Measurements from ENCODE around the gene MCF2L.

MCF2L gene

GRCh38 chr13:112962911-112963625, 5.9 kb upstream of the MCF2L start:
- H3K4me1 Mint-ChIP-seq (ENCODE audit: low read depth in 2 of 2): peaks cover 8 to 10% of the 10 kb centered on the region in 2 donors
- no peak overlapping the region for H3K27ac Mint-ChIP-seq
- peaks cover 0 to 18% of the 10 kb centered on the region in 2 donors for H3K27me3 Mint-ChIP-seq
- H3K4me3 Mint-ChIP-seq: no peak overlapping the region
- DNase-seq (no peak), ATAC-seq (replicated peaks) (no peak)
- no peaks in the 10 kb centered on the region for H3K9me3 Mint-ChIP-seq
- no peaks in the 10 kb centered on the region for H3K36me3 Mint-ChIP-seq (ENCODE audit: insufficient read depth)

DNA sequence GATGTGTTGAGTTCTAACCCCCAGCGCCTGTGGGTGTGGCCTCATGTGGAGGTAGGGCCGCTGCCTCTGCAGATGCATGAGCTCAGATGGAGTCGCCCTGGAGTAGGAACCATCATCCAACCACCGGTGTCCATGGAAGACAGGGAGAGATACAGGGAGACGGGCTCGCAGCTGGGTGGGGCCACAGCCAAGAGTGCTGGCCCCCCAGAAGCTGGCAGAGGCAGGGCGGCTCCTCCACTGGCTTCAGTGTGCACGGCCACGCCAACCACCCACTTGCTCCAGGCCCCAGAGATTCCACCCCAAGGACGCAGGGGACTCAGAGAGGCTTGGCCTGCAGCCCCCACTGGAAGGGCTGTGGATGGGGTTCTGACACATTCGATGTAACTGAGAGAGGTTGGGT, 5.4 kb upstream of the MCF2L start:
- no peak for ATAC-seq (replicated peaks)
- no peak overlapping the region for H3K4me3 Mint-ChIP-seq

GRCh38 chr13:112964971-112965492, 4.0 kb upstream of the MCF2L start:
- Mint-ChIP-seq H3K4me1 (ENCODE audit: low read depth in 2 of 2) (peaks cover 18 to 21% of the 10 kb centered on the region in 2 donors), H3K4me3 (no peak overlapping the region), H3K27me3 (peaks cover 0 to 13% of the 10 kb centered on the region in 2 donors), H3K27ac (no peak overlapping the region), H3K36me3 (ENCODE audit: insufficient read depth) (peaks cover 8% of the 10 kb centered on the region), H3K9me3 (no peaks in the 10 kb centered on the region)
- no peak for ATAC-seq (replicated peaks)
- no peak for DNase-seq

More for the DNA sequence above, 5.4 kb upstream of the MCF2L start:
- H3K27me3 Mint-ChIP-seq: peaks cover 0 to 18% of the 10 kb centered on the region in 2 donors
- no peaks in the 10 kb centered on the region for H3K9me3 Mint-ChIP-seq
- no peak overlapping the region for H3K27ac Mint-ChIP-seq
- no peaks in the 10 kb centered on the region for H3K36me3 Mint-ChIP-seq (ENCODE audit: insufficient read depth)
- no peak for DNase-seq
- peaks cover 10 to 12% of the 10 kb centered on the region in 2 donors for H3K4me1 Mint-ChIP-seq (ENCODE audit: low read depth in 2 of 2)

GRCh38 chr13:112965573-112966115, 3.4 kb upstream of the MCF2L start:
- no peaks in the 10 kb centered on the region for H3K9me3 Mint-ChIP-seq
- peaks cover 0 to 18% of the 10 kb centered on the region in 2 donors for H3K27me3 Mint-ChIP-seq
- DNase-seq: no peak
- peaks cover 21 to 26% of the 10 kb centered on the region in 2 donors for H3K4me1 Mint-ChIP-seq (ENCODE audit: low read depth in 2 of 2)
- no peak overlapping the region for H3K27ac Mint-ChIP-seq
- peaks cover 8% of the 10 kb centered on the region for H3K36me3 Mint-ChIP-seq (ENCODE audit: insufficient read depth)
- no peak overlapping the region for H3K4me3 Mint-ChIP-seq
- no peak for ATAC-seq (replicated peaks)

- Mint-ChIP-seq H3K27me3 (peaks cover 0 to 16% of the 10 kb centered on the region in 2 donors), H3K4me3 (no peak overlapping the region), H3K36me3 (ENCODE audit: insufficient read depth) (peaks cover 8% of the 10 kb centered on the region), H3K27ac (no peak overlapping the region), H3K9me3 (no peaks in the 10 kb centered on the region), H3K4me1 (ENCODE audit: low read depth in 2 of 2) (peaks cover 21 to 26% of the 10 kb centered on the region in 2 donors)
- DNase-seq (no peak), ATAC-seq (replicated peaks) (no peak)
Observed at GRCh38 chr13:112966776-112967175, 2.2 kb upstream of the MCF2L start.

DNA sequence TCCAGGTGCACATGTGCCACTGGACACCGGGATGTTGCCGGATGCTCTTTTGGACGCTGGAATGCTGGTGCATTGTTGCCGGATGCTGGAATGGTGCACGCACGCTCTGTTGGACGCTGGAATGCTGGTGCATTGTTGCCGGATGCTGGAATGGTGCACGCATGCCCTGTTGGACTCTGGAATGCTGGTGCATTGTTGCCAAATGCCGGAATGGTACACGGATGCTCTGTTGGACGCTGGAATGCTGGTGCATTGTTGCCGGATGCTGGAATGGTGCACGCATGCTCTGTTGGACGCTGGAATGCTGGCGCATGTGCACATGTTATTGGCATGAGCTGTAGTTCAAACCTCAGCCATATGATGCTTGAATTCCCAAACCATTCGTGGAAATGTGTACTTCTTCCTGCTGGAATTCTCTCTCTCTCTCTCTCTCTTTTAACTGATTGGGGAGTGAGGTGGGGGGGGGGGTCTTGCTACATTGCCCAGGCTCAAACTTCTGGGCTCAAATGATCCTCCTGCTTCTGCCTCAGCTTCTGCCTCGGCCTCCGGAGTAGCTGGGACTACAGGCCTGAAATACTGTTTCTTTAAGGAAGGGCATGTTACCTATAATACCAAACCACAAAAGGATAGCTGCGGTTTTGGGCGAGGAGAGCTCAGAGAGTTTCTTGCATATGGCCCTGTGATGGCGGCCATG, 1.2 kb upstream of the MCF2L start:
- peaks cover 8% of the 10 kb centered on the region for H3K36me3 Mint-ChIP-seq (ENCODE audit: insufficient read depth)
- no peak for DNase-seq
- H3K27me3 Mint-ChIP-seq: peaks cover 6 to 22% of the 10 kb centered on the region in 2 donors
- no peak for ATAC-seq (replicated peaks)
- H3K9me3 Mint-ChIP-seq: peaks cover 0 to 8% of the 10 kb centered on the region in 2 donors
- H3K4me1 Mint-ChIP-seq (ENCODE audit: low read depth in 2 of 2): peaks cover 25 to 26% of the 10 kb centered on the region in 2 donors
- H3K4me3 Mint-ChIP-seq: peak overlapping the region; percentile 76 to 87
- peak overlapping the region in 1 of 2 donors; percentile 52 for H3K27ac Mint-ChIP-seq

DNA sequence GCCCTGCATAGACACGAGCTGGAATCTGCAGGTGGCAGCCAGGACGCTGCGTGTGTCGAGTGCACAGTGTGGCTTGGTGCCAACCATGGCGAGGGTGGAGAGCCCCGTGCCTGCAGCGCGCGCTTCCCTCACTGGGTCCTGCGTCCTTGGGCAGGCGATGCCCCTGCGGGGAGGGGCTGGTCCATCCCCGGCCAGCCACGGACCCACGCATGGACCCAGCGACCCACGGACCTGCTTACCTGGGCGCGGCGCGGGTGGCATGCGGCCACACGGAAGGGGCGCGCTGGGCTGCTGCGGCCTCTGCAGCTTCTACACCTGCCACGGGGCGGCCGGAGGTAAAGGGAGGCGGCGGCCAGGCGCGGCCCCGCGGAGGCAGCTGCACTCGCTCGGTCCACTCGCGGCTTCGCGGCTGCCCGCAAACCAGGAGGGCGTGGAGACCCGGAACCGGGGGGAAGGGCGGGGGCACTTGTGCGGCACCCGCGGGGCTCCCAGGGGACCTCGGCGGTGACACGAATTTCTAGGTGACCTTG, 569 bp upstream of the MCF2L start:
- ATAC-seq (replicated peaks): peak; percentile 53
- DNase-seq: peak; percentile 41 to 46 (median 42)
- peaks cover 0 to 8% of the 10 kb centered on the region in 2 donors for H3K9me3 Mint-ChIP-seq
- H3K27me3 Mint-ChIP-seq: peaks cover 6 to 23% of the 10 kb centered on the region in 2 donors
- H3K27ac Mint-ChIP-seq: peak overlapping the region; percentile 52 to 82
- H3K4me3 Mint-ChIP-seq: peak overlapping the region; percentile 76 to 87
- peaks cover 8% of the 10 kb centered on the region for H3K36me3 Mint-ChIP-seq (ENCODE audit: insufficient read depth)
- H3K4me1 Mint-ChIP-seq (ENCODE audit: low read depth in 2 of 2): peaks cover 25 to 26% of the 10 kb centered on the region in 2 donors

DNA sequence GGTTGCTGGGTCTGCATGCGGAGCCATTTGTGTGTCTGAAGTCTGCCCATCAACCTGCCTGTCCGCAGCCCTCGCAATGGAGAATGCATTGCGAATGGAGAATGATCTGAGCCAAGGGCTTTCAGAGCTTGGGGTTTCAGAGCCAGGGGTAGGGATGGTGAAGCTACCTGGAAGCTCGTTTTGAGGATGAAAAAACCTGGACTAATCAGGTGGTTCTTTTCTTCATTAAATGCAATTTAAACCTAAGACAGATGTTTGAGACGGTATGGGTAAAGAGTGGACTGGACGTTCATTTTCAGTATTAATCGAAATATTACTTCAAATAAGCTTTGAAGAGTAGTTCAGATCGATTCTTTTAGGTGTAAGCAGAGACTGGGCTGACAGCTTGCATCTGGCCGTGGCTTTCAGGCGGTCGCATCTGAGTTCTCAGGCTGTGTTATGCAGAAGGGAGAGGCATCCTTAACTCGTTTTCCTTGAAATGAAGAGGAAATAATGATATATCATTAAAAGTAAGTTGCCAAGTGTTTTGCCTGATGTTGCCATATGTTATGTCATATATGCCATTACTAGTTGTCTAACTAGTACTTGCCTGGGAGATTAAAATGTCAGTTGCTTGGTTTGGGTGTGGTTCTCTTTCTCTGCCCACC, 801 bp downstream of the MCF2L start:
- ATAC-seq (replicated peaks): no peak
- H3K27ac Mint-ChIP-seq: peak overlapping the region; percentile 82 to 84
- H3K4me3 Mint-ChIP-seq: peak overlapping the region; percentile 76 to 87
- peaks cover 8% of the 10 kb centered on the region for H3K36me3 Mint-ChIP-seq (ENCODE audit: insufficient read depth)
- peaks cover 25 to 26% of the 10 kb centered on the region in 2 donors for H3K4me1 Mint-ChIP-seq (ENCODE audit: low read depth in 2 of 2)
- peaks cover 0 to 8% of the 10 kb centered on the region in 2 donors for H3K9me3 Mint-ChIP-seq
- H3K27me3 Mint-ChIP-seq: peaks cover 6 to 23% of the 10 kb centered on the region in 2 donors
- DNase-seq: no peak

GRCh38 chr13:112970552-112971287, 1.7 kb downstream of the MCF2L start:
- Mint-ChIP-seq H3K9me3 (peaks cover 0 to 8% of the 10 kb centered on the region in 2 donors), H3K27ac (no peak overlapping the region), H3K4me3 (peak overlapping the region in 1 of 2 donors; percentile 76), H3K36me3 (ENCODE audit: insufficient read depth) (peaks cover 8% of the 10 kb centered on the region), H3K27me3 (peaks cover 6 to 23% of the 10 kb centered on the region in 2 donors), H3K4me1 (ENCODE audit: low read depth in 2 of 2) (peaks cover 21 to 23% of the 10 kb centered on the region in 2 donors)
- DNase-seq: no peak
- ATAC-seq (replicated peaks): no peak

- Mint-ChIP-seq H3K4me3 (no peak overlapping the region), H3K4me1 (ENCODE audit: low read depth in 2 of 2) (peaks cover 18 to 21% of the 10 kb centered on the region in 2 donors)
- no peak for DNase-seq
Observed at GRCh38 chr13:112971288-112971643, 2.3 kb downstream of the MCF2L start.

GRCh38 chr13:112972258-112972657, 3.2 kb downstream of the MCF2L start:
- Mint-ChIP-seq H3K36me3 (ENCODE audit: insufficient read depth) (peaks cover 8% of the 10 kb centered on the region), H3K27ac (no peak overlapping the region), H3K9me3 (peaks cover 0 to 8% of the 10 kb centered on the region in 2 donors), H3K4me1 (ENCODE audit: low read depth in 2 of 2) (peaks cover 18 to 21% of the 10 kb centered on the region in 2 donors), H3K4me3 (no peak overlapping the region), H3K27me3 (peaks cover 6 to 23% of the 10 kb centered on the region in 2 donors)
- no peak for DNase-seq
- ATAC-seq (replicated peaks): no peak

More at GRCh38 chr13:112971288-112971643, 2.3 kb downstream of the MCF2L start:
- Mint-ChIP-seq H3K9me3 (peaks cover 0 to 8% of the 10 kb centered on the region in 2 donors), H3K27me3 (peaks cover 6 to 23% of the 10 kb centered on the region in 2 donors), H3K36me3 (ENCODE audit: insufficient read depth) (peaks cover 8% of the 10 kb centered on the region), H3K27ac (no peak overlapping the region)
- no peak for ATAC-seq (replicated peaks)

DNA sequence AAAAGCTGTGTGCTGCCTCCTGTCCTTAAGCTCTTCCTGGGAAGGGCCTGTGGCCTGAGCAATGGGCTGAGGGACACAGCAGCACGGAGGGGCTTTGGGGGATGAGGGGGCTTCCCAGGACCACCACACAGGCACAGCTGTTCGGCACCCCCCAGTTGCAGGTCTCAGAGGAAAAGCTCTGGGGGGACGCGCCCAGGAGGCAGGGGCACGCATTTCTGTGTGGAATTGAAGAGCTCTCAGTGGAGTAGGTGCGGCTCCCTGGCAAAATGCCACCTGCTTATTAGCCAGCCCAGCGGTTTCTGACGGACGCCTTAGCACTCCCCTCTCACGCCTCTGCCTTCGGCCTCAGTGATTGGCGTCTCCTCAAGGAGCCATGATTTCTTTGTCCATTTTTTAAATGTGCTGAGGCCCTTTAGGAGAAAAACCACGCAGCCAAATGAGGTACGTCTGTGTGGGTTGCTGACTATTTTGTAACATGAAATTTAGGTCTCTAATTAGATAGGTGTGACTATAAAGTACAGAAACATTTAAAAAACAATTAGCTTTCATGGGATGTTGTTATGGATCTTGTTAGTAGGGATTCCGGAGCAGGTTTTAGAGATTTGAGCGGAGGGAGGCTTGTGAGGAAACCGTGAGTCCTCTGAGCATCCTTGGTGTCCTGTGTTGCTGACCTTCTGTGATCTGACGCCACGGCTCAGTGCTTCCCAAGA, 4.0 kb downstream of the MCF2L start:
- peaks cover 8% of the 10 kb centered on the region for H3K36me3 Mint-ChIP-seq (ENCODE audit: insufficient read depth)
- H3K27me3 Mint-ChIP-seq: peaks cover 6 to 23% of the 10 kb centered on the region in 2 donors
- H3K4me3 Mint-ChIP-seq: no peak overlapping the region
- DNase-seq: no peak
- H3K27ac Mint-ChIP-seq: no peak overlapping the region
- H3K4me1 Mint-ChIP-seq (ENCODE audit: low read depth in 2 of 2): peaks cover 16 to 17% of the 10 kb centered on the region in 2 donors
- H3K9me3 Mint-ChIP-seq: peaks cover 0 to 8% of the 10 kb centered on the region in 2 donors
- ATAC-seq (replicated peaks): no peak
